AG08395 (cell line): ENCODE measurements around the gene TDRKH.

ENCODE experiments used
- DNase-seq: peaks from one replicate; pipeline ENCODE4 v3.0.0; 2012; ENCODE audit warnings: mixed read lengths, low spot score

TDRKH gene

GRCh38 chr1:151822404-151822803 is 32.1 kb upstream of the TDRKH start:
- no peak for DNase-seq

GRCh38 chr1:151820940-151821339 is 30.6 kb upstream of the TDRKH start:
- DNase-seq = no peak

- no peak for DNase-seq
Measured at GRCh38 chr1:151819976-151820623, 29.8 kb upstream of the TDRKH start.

- DNase-seq = no peak
Measured at GRCh38 chr1:151819227-151819835, 29.0 kb upstream of the TDRKH start.

- DNase-seq = no peak
Measured at GRCh38 chr1:151817353-151817730, 27.0 kb upstream of the TDRKH start.

GRCh38 chr1:151816548-151817352 is 26.4 kb upstream of the TDRKH start:
- DNase-seq = no peak

GRCh38 chr1:151815716-151816327 is 25.5 kb upstream of the TDRKH start:
- DNase-seq = no peak

GRCh38 chr1:151814971-151815545 is 24.8 kb upstream of the TDRKH start:
- no peak for DNase-seq

- no peak for DNase-seq
Measured at GRCh38 chr1:151814426-151814825, 24.1 kb upstream of the TDRKH start.

- no peak for DNase-seq
Measured at GRCh38 chr1:151813271-151813977, 23.1 kb upstream of the TDRKH start.

GRCh38 chr1:151811181-151811580 is 20.9 kb upstream of the TDRKH start:
- DNase-seq = no peak

GRCh38 chr1:151809985-151810556 is 19.8 kb upstream of the TDRKH start:
- no peak for DNase-seq

GRCh38 chr1:151809290-151809984 is 19.1 kb upstream of the TDRKH start:
- DNase-seq = no peak

- no peak for DNase-seq
Measured at GRCh38 chr1:151807766-151808165, 17.5 kb upstream of the TDRKH start.

- DNase-seq = no peak
Measured at GRCh38 chr1:151807131-151807530, 16.8 kb upstream of the TDRKH start.

GRCh38 chr1:151806170-151806569 is 15.9 kb upstream of the TDRKH start:
- no peak for DNase-seq

- no peak for DNase-seq
Measured at GRCh38 chr1:151805066-151805820, 14.9 kb upstream of the TDRKH start, which contains the start of gene LINGO4. Gene LINGO4, minus strand, starts transcription at chr1:151805419. Its CDS starts 2,715 bp downstream, at chr1:151802704.

GRCh38 chr1:151803915-151804314 is 13.6 kb upstream of the TDRKH start:
- no peak for DNase-seq

- DNase-seq = no peak
Measured at GRCh38 chr1:151803164-151803563, 12.9 kb upstream of the TDRKH start.

- no peak for DNase-seq
Measured at GRCh38 chr1:151802372-151802771, 12.1 kb upstream of the TDRKH start.
